ENCODE results near the gene DIO2.

The DIO2 gene

DNA sequence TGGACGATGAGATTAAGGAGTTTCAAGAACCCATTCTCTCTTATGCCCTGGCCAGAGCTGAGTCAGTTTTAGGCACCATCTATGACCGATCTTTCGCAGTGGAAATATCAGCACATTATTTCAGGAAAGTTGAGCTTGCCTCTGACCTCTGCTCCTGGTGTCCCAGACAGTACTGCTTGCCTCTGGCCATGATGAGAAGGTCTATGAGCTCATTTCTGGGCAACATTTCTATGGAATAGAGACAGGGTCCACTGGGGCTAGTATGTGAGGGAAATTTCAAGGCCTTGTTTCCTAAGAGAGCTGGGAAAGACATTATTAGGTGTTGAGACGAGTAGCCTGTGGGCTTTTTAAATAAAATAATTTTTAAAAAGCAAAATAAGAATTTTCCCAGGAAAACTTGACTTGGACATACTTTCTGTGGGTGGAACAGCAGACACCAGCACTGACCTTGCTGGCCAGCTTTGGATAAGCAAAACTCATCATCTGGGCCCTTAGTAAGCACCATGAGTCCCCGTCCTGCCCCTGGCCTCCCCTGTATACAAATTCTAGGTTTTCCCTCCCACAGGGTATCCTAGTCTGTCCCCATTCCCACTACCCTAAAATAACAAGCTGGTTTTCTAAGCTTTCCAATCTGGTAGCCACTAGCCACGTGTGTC lies 43.4 kb downstream of the DIO2 start:
- no peak for DNase-seq

DNA sequence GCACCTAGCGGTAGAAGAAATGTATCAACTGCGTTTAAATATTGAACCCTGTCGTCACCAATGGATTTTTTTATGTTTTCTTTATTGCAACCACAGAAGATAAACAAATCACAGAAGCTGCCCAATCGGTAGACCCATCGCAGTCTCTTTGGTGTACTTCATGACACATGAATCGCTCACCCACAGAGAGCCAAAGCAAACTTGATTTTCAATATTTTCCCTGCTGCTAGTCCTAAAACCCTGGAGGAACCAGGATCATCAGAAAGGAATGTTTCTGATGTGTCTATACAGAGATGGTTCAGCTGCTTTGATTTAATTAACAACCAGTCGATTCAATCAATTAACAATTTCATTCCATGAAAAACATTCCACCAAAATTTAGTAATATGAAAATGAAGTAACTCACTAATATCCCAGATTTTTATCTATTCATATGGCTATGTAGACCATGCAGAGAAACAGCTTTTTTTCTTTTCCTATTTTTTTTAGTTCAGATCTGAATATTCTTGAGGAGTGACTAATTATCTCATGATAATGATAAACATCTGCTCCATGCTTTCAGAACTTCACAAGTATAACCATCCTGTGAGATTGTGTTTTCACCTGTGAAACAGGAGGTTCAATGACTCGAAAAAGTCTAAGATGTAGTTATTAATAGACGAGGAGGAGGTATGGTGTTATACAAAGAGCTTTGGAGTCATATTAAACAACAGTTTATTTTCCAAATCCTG lies 46.1 kb downstream of the DIO2 start:
- no peak for DNase-seq

DNA sequence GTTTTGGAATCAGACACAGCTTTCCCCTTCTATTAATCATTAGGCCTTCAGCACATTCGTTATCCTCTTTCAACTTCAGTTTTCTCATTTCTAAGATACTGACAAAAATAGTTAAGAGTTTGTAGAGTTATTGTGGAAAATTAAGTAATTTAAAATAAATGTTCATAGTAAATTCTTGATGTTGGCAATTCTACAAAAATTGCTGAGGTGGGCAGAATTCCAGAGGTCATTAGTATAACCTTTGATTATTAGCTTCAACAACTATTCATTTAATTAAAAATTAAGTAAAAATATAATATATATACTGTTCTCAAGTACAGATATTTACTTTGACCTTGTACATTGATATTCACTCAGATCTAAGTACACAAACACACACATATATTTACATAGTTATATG lies 58.5 kb downstream of the DIO2 start:
- no peak for DNase-seq

DNA sequence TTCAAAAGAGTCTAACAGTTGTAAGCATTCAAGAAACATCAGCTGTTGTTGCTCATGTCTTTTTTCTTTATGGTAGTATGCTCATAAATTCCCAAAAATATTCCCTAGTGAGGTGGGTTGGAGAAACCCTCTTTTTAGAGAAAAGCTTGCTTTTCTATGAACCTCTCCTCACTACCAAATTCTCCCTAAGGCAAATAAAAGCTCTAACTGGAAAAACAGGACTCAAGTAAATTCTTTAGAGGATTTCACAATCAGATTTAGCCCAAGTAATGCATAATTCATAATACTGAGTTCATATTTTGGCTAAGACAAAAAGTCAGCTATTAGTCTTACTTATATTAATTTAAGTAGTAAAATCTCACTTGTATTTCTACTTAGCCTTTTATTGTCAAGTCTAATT lies 59.1 kb downstream of the DIO2 start:
- no peak for DNase-seq

DNA sequence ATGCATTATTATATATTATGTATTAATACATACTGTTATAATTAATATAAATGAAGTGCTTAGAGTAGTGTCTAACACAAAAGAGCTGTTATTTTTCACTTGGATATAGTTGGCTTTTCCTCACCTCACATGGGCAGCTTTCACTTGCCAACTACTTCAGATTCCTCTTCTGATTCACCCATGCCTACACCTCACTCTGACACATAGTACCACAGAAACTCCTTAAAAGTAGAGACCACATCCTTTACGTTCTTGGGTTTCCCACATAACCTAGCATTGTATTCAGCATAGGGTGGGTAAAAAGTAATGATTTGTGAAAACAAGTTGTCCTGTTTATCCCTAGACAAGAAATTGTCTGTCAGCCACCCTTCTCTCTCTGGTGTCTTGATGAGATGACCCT lies 61.0 kb downstream of the DIO2 start:
- DNase-seq: no peak
